A673 (cell line): Measurements from ENCODE around the gene RNPS1. TPM values are rescaled to one million over a fixed set of nuclear protein-coding genes. Genes with fewer than 3 reads are reported as not detected.

Experiments
- BruUV-seq: library from RNA; stranded (reverse); fragments of 400-500 nt; replicated peaks from 2 replicates; lab custom pipeline; 2021; lab: Mats Ljungman, UMichigan
- CTCF ChIA-PET: fragments of 300-600 bp; sonication (Branson Sonifier 250); formaldehyde crosslinking; loops from one replicate; lab custom pipeline; 2022; ENCODE audit warnings: antibody characterized with exemption; lab: Charles Lee
- POLR2A ChIA-PET: fragments of 300-600 bp; sonication (Branson Sonifier 250); formaldehyde crosslinking; loops from one replicate; lab custom pipeline; 2022; ENCODE audit warnings: antibody characterized with exemption; ENCODE audit not compliant: low non-redundant PET; lab: Charles Lee
- DNase-seq: peaks from one replicate; pipeline ENCODE4 v3.0.0-alpha.2; 2015; ENCODE audit warnings: low spot score
- H3K27ac ChIP-seq: fragments of 200-600 bp; sonication (generic); 2 replicates; pipeline ENCODE4 v1.5.1; 2016; ENCODE audit warnings: mixed run types, low read depth, mild to moderate bottlenecking, mixed read lengths, antibody characterized with exemption, low read length; ENCODE audit not compliant: poor library complexity, severe bottlenecking
- H3K27me3 ChIP-seq: fragments of 200-600 bp; sonication (generic); replicated peaks from 2 replicates; pipeline ENCODE4 v1.6.1; 2017; ENCODE audit warnings: mixed run types, low read depth, mild to moderate bottlenecking, mixed read lengths, antibody characterized with exemption, low read length; ENCODE audit not compliant: insufficient read depth, poor library complexity
- H3K36me3 ChIP-seq: fragments of 200-600 bp; sonication (generic); 2 replicates; pipeline ENCODE4 v1.6.1; 2016; ENCODE audit warnings: mixed run types, mild to moderate bottlenecking, mixed read lengths, antibody characterized with exemption, low read length; ENCODE audit not compliant: insufficient read depth, poor library complexity, severe bottlenecking
- H3K4me1 ChIP-seq: fragments of 200-600 bp; sonication (generic); 2 replicates; pipeline ENCODE4 v1.6.1; 2017; ENCODE audit warnings: mixed run types, mild to moderate bottlenecking, mixed read lengths, antibody characterized with exemption, low read length; ENCODE audit not compliant: insufficient read depth, poor library complexity, severe bottlenecking
- H3K4me3 ChIP-seq: fragments of 200-600 bp; sonication (generic); 2 replicates; pipeline ENCODE4 v1.5.1; 2016; ENCODE audit warnings: low read depth, mixed run types, mild to moderate bottlenecking, mixed read lengths, low read length; ENCODE audit not compliant: poor library complexity, severe bottlenecking
- H3K9me3 ChIP-seq: fragments of 200-600 bp; sonication (generic); 2 replicates; pipeline ENCODE4 v1.6.1; 2016; ENCODE audit warnings: mixed run types, low read depth, mild to moderate bottlenecking, mixed read lengths, antibody characterized with exemption, low read length; ENCODE audit not compliant: poor library complexity, severe bottlenecking
- EZH2 ChIP-seq: fragments of 200-600 bp; sonication (generic); IDR thresholded peaks from 2 replicates; pipeline ENCODE4 v1.6.1; 2017; ENCODE audit warnings: borderline replicate concordance, low read depth, mild to moderate bottlenecking, mixed read lengths, antibody characterized with exemption, low read length; ENCODE audit not compliant: poor library complexity, severe bottlenecking
- intact Hi-C: fragments of 100-400 bp; cut with micrococcal nuclease; formaldehyde crosslinking; loops from one replicate; pipeline ENCODE4 v1.10.0; 2022; ENCODE audit not compliant: unreplicated experiment
- total RNA-seq: library from RNA; stranded (reverse); gene quantifications from 2 replicates; pipeline ENCODE4 v1.2.3, GENCODE V29; 2021
- TF ChIP-seq, protein P1 (sequence below): fragments of 300-800, 200-600 bp; sonication (generic); conservative IDR thresholded peaks from 2 replicates; pipeline ENCODE4 v1.5.1; 2017; ENCODE audit warnings: low read depth, mild to moderate bottlenecking, antibody characterized with exemption, low read length, moderate library complexity, mixed read lengths

Gene RNPS1
- total RNA-seq, 1 experiment from 2014 or later: 345 TPM

DNA sequence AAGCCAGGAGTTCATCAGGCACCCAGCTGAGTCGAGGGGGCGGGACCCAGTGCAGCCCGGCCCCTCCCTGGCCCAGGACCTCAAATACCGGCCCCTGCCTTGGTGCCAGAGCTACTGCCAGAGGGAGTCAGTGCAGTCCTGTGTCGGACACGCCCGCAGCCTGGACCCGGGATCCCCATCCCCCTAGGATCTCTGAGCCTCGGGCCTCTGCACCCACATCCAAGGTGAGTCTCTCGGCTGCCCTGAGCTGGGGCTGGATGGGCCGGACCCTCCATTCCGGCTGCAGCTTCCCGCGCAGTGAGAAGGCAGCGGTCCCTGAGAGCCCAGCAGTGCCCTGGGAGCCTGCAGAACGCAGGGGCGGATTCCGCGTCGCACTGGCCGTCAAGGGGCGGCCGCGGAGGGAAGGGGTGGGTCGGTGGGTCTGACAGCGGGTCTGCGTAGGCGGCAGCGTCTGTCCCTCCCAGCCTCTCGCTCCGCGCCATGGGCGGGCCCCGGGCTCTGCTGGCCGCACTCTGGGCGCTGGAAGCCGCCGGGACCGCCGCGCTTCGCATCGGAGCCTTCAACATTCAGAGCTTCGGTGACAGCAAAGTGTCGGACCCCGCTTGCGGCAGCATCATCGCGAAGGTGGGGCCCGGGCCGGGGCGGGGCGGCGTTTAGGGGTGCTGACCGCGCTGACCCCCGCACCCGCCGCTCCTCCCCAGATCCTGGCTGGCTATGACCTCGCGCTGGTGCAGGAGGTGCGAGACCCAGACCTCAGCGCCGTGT lies 31.4 kb downstream of the RNPS1 start, which contains the start of gene DNASE1L2:
Gene DNASE1L2, plus strand, starts transcription at position 108 of the 765 bp plus-strand sequence. Its CDS starts 373 bp downstream, at position 481.
- ChIA-PET POLR2A (no interaction called here), CTCF (interaction anchor here (0.6 kb wide), 1 partner anchor 60 kb away, joined by 3 read pairs; no protein-coding TSS in a partner anchor)
- no TSS peak for BruUV-seq
- Histone ChIP-seq H3K27ac (no peak within 1 kb of the TSS), H3K27me3 (no peaks in the 10 kb centered on the region), H3K4me1 (no peaks in the 10 kb centered on the region), H3K9me3 (no peaks in the 10 kb centered on the region), H3K36me3 (peaks cover 32% of the 10 kb centered on the region), H3K4me3 (no peak within 1 kb of the TSS)
- DNase-seq: no peak
- intact Hi-C loops: no loop called here
- no peak for TF ChIP-seq EZH2
- TF ChIP-seq, protein P1, sequence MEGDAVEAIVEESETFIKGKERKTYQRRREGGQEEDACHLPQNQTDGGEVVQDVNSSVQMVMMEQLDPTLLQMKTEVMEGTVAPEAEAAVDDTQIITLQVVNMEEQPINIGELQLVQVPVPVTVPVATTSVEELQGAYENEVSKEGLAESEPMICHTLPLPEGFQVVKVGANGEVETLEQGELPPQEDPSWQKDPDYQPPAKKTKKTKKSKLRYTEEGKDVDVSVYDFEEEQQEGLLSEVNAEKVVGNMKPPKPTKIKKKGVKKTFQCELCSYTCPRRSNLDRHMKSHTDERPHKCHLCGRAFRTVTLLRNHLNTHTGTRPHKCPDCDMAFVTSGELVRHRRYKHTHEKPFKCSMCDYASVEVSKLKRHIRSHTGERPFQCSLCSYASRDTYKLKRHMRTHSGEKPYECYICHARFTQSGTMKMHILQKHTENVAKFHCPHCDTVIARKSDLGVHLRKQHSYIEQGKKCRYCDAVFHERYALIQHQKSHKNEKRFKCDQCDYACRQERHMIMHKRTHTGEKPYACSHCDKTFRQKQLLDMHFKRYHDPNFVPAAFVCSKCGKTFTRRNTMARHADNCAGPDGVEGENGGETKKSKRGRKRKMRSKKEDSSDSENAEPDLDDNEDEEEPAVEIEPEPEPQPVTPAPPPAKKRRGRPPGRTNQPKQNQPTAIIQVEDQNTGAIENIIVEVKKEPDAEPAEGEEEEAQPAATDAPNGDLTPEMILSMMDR: no peak

DNA sequence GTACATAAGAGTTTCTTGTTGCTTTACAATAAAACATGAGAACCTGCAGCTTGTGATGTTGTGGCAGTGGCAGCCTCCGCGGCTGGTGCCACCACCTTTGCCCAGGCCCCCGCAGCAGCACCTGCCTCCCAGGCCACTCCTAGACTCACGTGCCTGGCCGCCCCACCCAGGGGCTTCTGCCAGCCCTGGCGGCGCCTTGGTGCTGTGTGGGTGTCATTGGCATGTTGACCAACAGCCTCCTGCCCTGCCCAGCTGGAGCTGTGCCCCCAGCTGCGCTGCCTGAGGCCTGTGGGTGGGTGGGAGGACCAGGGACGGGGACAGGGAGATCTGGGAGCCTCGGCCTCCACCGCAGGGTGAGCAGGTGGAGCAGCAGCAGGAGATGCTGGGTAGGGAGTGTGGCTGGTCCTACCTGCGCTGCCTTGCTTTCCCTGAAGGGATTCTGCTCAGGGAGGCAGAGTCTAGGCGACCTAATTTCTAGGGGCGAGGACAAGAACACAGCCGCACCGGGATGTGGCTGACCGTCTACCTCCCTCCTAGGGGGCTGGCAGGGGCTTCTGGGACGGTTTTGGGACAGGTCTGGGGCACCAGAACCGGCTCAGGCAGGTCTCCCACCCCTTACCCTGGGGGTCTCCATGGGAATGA lies 32.1 kb downstream of the RNPS1 start:
- Histone ChIP-seq H3K27me3 (no peaks in the 10 kb centered on the region), H3K9me3 (no peaks in the 10 kb centered on the region), H3K27ac (no peak overlapping the region), H3K4me3 (no peak overlapping the region), H3K36me3 (peaks cover 32% of the 10 kb centered on the region), H3K4me1 (no peaks in the 10 kb centered on the region)
- intact Hi-C loops: no loop called here
- no peak for DNase-seq
- ChIA-PET CTCF (interaction anchor here (0.6 kb wide), 1 partner anchor 60 kb away, joined by 3 read pairs; no protein-coding TSS in a partner anchor), POLR2A (no interaction called here)
- TF ChIP-seq, protein P1: no peak
- TF ChIP-seq EZH2: no peak
- no TSS peak for BruUV-seq

DNA sequence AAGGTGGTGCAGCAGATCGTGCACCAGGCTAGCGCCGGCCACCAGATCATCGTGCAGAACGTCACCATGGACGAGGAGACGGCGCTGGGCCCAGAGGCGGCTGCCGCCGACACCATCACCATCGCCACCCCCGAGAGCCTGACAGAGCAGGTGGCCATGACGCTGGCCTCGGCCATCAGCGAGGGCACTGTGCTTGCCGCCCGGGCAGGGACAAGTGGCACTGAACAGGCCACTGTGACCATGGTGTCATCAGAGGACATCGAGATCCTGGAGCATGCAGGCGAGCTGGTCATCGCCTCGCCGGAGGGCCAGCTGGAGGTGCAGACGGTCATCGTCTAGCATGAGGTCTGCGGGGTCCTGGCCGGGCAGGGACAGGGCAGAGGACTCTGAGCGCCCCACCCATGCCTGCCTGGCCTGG lies 32.7 kb downstream of the RNPS1 start:
- TF ChIP-seq EZH2: no peak
- TF ChIP-seq, protein P1: no peak
- Histone ChIP-seq H3K27me3 (no peaks in the 10 kb centered on the region), H3K4me3 (no peak overlapping the region), H3K27ac (no peak overlapping the region), H3K9me3 (no peaks in the 10 kb centered on the region), H3K36me3 (peaks cover 32% of the 10 kb centered on the region), H3K4me1 (no peaks in the 10 kb centered on the region)
- CTCF ChIA-PET: no interaction called here
- intact Hi-C loops: no loop called here
- DNase-seq: no peak
- POLR2A ChIA-PET: no interaction called here
- no TSS peak for BruUV-seq
